ENCODE results near the gene EMC10. TPM values are rescaled to one million over a fixed set of nuclear protein-coding genes. Genes with fewer than 3 reads are reported as not detected.
"Not testable (repeated sequence)": the region's sequence is repeated elsewhere in the genome, so short reads cannot be mapped to it uniquely, and the experiment has no call there.

Gene EMC10
- total and polyA plus RNA-seq, 12 donors = 39.4 to 216 (median 123) TPM

GRCh38 chr19:50435627-50436026 lies 40.7 kb upstream of the EMC10 start:
- Histone ChIP-seq H3K4me1 (replicated peaks in 1 of 2) (peaks cover 0 to 12% of the 10 kb centered on the region in 2 donors), H3K27me3 (peaks cover 14% of the 10 kb centered on the region), H3K27ac (no peak overlapping the region), H3K9me3 (replicated peaks in 1 of 3) (no peaks in the 10 kb centered on the region), H3K36me3 (replicated peaks in 1 of 2) (no peaks in the 10 kb centered on the region), H3K4me3 (no peak overlapping the region)
- no peak for TF ChIP-seq CTCF (IDR thresholded peaks at IDR 0.05)
- no peak for TF ChIP-seq POLR2A (IDR thresholded peaks at IDR 0.05)
- no peak for DNase-seq
- 70 to 79% (median 73%) methylated on average over 6 to 12 of the region's 12 CpGs for WGBS, 4 donors
- intact Hi-C loops (cut with DNase I) = no loop called here

- H3K27ac ChIP-seq = no peak overlapping the region
- no peaks in the 10 kb centered on the region for H3K36me3 ChIP-seq (replicated peaks in 1 of 2)
- DNase-seq = no peak
- H3K4me1 ChIP-seq (replicated peaks in 1 of 2) = no peaks in the 10 kb centered on the region
- H3K27me3 ChIP-seq = peaks cover 5% of the 10 kb centered on the region
- TF ChIP-seq CTCF (IDR thresholded peaks at IDR 0.05) (no peak), POLR2A (IDR thresholded peaks at IDR 0.05) (no peak)
- no peak overlapping the region for H3K4me3 ChIP-seq
- intact Hi-C loops (cut with DNase I) = no loop called here
- 80 to 89% (median 86%) methylated on average over 5 of the region's 5 CpGs for WGBS, 4 donors
- no peaks in the 10 kb centered on the region for H3K9me3 ChIP-seq (replicated peaks in 1 of 3)
Observed at GRCh38 chr19:50437862-50438449, 38.4 kb upstream of the EMC10 start.

GRCh38 chr19:50439130-50439529 lies 37.2 kb upstream of the EMC10 start:
- H3K36me3 ChIP-seq (replicated peaks in 1 of 2); H3K4me3 ChIP-seq; H3K4me1 ChIP-seq (replicated peaks in 1 of 2); DNase-seq; H3K9me3 ChIP-seq (replicated peaks in 1 of 3); H3K27me3 ChIP-seq; intact Hi-C loops (cut with DNase I); H3K27ac ChIP-seq: not testable (repeated sequence)
- WGBS, 4 donors = 36 to 72% (median 59%) methylated on average over 2 of the region's 2 CpGs

- no peak for TF ChIP-seq CTCF (IDR thresholded peaks at IDR 0.05)
- no peak for TF ChIP-seq POLR2A (IDR thresholded peaks at IDR 0.05)
- no peak for DNase-seq
- H3K36me3 ChIP-seq (replicated peaks in 1 of 2) = no peaks in the 10 kb centered on the region
- no peak overlapping the region for H3K4me3 ChIP-seq
- no peaks in the 10 kb centered on the region for H3K9me3 ChIP-seq (replicated peaks in 1 of 3)
- no peaks in the 10 kb centered on the region for H3K27me3 ChIP-seq
- no peaks in the 10 kb centered on the region for H3K4me1 ChIP-seq (replicated peaks in 1 of 2)
- no peak overlapping the region for H3K27ac ChIP-seq
- 54 to 73% (median 63%) methylated on average over 1 of the region's 1 CpG for WGBS, 4 donors
- intact Hi-C loops (cut with DNase I) = no loop called here
Observed at GRCh38 chr19:50444059-50444458, 32.2 kb upstream of the EMC10 start.

GRCh38 chr19:50447053-50447452 lies 29.3 kb upstream of the EMC10 start:
- Histone ChIP-seq H3K36me3 (replicated peaks in 1 of 2) (no peaks in the 10 kb centered on the region), H3K4me3 (no peak overlapping the region), H3K9me3 (replicated peaks in 1 of 3) (no peaks in the 10 kb centered on the region), H3K4me1 (replicated peaks in 1 of 2) (no peaks in the 10 kb centered on the region), H3K27ac (no peak overlapping the region), H3K27me3 (no peaks in the 10 kb centered on the region)
- intact Hi-C loops (cut with DNase I) = no loop called here
- DNase-seq = no peak
- 73 to 90% (median 84%) methylated on average over 5 of the region's 5 CpGs for WGBS, 4 donors
- TF ChIP-seq POLR2A (IDR thresholded peaks at IDR 0.05) (no peak), CTCF (IDR thresholded peaks at IDR 0.05) (no peak)

Data from adrenal gland (tissue), 12 donors.